HG02885 (cell line): ENCODE measurements around the gene IMP3.

Source experiments
- ATAC-seq: cut with Tn5 transposase; IDR thresholded peaks from one replicate; pipeline ENCODE4 v1.9.1; 2021; ENCODE audit warnings: mild to moderate bottlenecking; ENCODE audit not compliant: unreplicated experiment, poor library complexity

Gene IMP3

GRCh38 chr15:75631935-75632334 lies 8.1 kb downstream of the IMP3 start:
- no peak for ATAC-seq

- peak; percentile 81 for ATAC-seq
These were observed 14.3 kb downstream of the IMP3 start, which contains the start of gene SNUPN for GRCh38 chr15:75625542-75626347. SNUPN (minus strand) TSS chr15:75625725; CDS start chr15:75621051, 4,674 bp downstream.

- ATAC-seq: no peak
These were observed 17.5 kb downstream of the IMP3 start for GRCh38 chr15:75622505-75622904.

GRCh38 chr15:75620841-75621391 lies 19.1 kb downstream of the IMP3 start:
- ATAC-seq: no peak

- ATAC-seq: no peak
These were observed 19.8 kb downstream of the IMP3 start for GRCh38 chr15:75620058-75620820.

- ATAC-seq: no peak
These were observed 23.3 kb downstream of the IMP3 start for GRCh38 chr15:75616766-75617165.

GRCh38 chr15:75606711-75607699 lies 33.0 kb downstream of the IMP3 start:
- no peak for ATAC-seq

GRCh38 chr15:75606026-75606425 lies 34.0 kb downstream of the IMP3 start:
- ATAC-seq: no peak

- no peak for ATAC-seq
These were observed 40.6 kb downstream of the IMP3 start for GRCh38 chr15:75599401-75599800.

GRCh38 chr15:75598361-75598760 lies 41.7 kb downstream of the IMP3 start:
- ATAC-seq: no peak

GRCh38 chr15:75597667-75598341 lies 42.2 kb downstream of the IMP3 start:
- ATAC-seq: no peak

- ATAC-seq: no peak
These were observed 43.2 kb downstream of the IMP3 start for GRCh38 chr15:75596703-75597345.

GRCh38 chr15:75594276-75594675 lies 45.7 kb downstream of the IMP3 start:
- ATAC-seq: no peak

- ATAC-seq: no peak
These were observed 48.2 kb downstream of the IMP3 start for GRCh38 chr15:75591655-75592364.

GRCh38 chr15:75590239-75590638 lies 49.8 kb downstream of the IMP3 start:
- no peak for ATAC-seq
